ENCODE data around the gene GARIN1A. TPM values are rescaled to one million over a fixed set of nuclear protein-coding genes. Genes with fewer than 3 reads are reported as not detected.

Gene GARIN1A
- total and polyA plus RNA-seq, 10 of the 15 experiments (the other 5 are each of a cell fraction or from before 2014, with no cell fraction given), result 0.04 to 0.43 (median 0.23) TPM; not detected in 1

DNA sequence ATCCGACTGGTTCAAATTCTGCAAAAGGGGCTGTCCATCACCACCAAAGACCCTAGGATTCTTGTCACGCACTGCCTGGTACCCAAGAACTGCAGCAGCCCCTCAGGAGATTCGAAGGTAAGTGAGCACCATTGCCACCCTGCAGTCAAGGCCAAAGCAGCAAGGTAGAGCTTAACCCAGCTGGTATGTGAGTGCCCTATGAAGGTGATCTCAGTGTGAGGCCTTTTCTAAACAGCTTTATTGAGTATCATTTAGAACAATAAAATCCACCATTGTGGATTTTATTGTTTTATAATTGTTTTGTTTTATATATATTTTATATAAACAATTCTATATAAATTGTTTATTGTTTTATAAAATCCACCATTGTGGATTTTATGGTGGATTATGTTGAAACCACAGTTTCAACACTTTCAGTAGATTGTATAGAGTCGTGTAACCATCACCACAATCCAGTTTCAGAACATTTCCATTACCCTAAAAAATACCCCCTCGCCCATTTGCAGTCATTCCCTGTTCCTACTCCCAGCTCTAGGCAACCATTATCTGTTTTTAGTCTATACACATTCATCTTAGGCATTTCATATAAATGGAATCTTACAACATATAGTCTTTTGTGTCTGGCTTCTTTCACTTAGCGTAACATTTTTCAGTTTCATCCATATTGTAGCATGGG, 47.0 kb downstream of the GARIN1A start:
- POLR2A ChIA-PET, result no interaction called here
- no peak for DNase-seq (ENCODE audit: low read depth, low spot score)
- no peak for FAIRE-seq
- RAD21 ChIA-PET (ENCODE audit: unreplicated experiment), result interaction anchor here (0.8 kb wide), 1 partner anchor 10 kb away, joined by 3 read pairs; no protein-coding TSS in a partner anchor
- Histone ChIP-seq H3K27me3 (replicated peaks in 1 of 2; ENCODE audit: control insufficient read depth in 2 of 2, insufficient read depth in 2 of 2, low read length in 1 of 2) (no peaks in the 10 kb centered on the region), H3K79me2 (ENCODE audit: control insufficient read depth, insufficient read depth, low read length) (no peaks in the 10 kb centered on the region), H3K9me3 (replicated peaks; ENCODE audit: control insufficient read depth, insufficient read depth, low read length) (no peaks in the 10 kb centered on the region), H3K9ac (ENCODE audit: control insufficient read depth, insufficient read depth, low read length) (no peak overlapping the region), H3K27ac (ENCODE audit: control insufficient read depth, insufficient read depth) (no peak overlapping the region), H4K20me1 (ENCODE audit: control insufficient read depth, insufficient read depth) (no peaks in the 10 kb centered on the region), H3K4me1 (ENCODE audit: control insufficient read depth, insufficient read depth, low read length) (no peaks in the 10 kb centered on the region), H3K36me3 (ENCODE audit: control insufficient read depth in 2 of 2, insufficient read depth in 2 of 2, low read length in 1 of 2) (no peaks in the 10 kb centered on the region), H2AFZ (ENCODE audit: control insufficient read depth, low read depth, low read length) (no peak overlapping the region), H3K4me3 (no peak overlapping the region), H3K4me2 (ENCODE audit: control insufficient read depth, insufficient read depth) (no peak overlapping the region)
- intact Hi-C loops (cut with micrococcal nuclease; ENCODE audit: unreplicated experiment) (no loop called here), in situ Hi-C loops (cut with MboI) (no loop called here)
- 29% methylated on average over 6 of the region's 6 CpGs for WGBS (ENCODE audit: insufficient coverage, insufficient replicate concordance, low lambda C conversion rate, missing lambda C conversion rate)
- no TSS peak for BruUV-seq (replicated peaks)
- CTCF ChIA-PET, result interaction anchor here (0.7 to 1.0 kb wide), 3 partner anchors 27 to 293 kb away, joined by 3 to 4 read pairs (median 4); no protein-coding TSS in a partner anchor
- no peak for ATAC-seq
- SMC1A ChIA-PET (ENCODE audit: uncharacterized antibody, unreplicated experiment), result no interaction called here
- TF ChIP-seq IKZF2 (IDR thresholded peaks at IDR 0.05) (peak in 1 of 2 experiments; percentile 11; a peak in 1 of 4 replicates), POLR2AphosphoS5 (IDR thresholded peaks at IDR 0.05; ENCODE audit: low read length) (no peak)

DNA sequence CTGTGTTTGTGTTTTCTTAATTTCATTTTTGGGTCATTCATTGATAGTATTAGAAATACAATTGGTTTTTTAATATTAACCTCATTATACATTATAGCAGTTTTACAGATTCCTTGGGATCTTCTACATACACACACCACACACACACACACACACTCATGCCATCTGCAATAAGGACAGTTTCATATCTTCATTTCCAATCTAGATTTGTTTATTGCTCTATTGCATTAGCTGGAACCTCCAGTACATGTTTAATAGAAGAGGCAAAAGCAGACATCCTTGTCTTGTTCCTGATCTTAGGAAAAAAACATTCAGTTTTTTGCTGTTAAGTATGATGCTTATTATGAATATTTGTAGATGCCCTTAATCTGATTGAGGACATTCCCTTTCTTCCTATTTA, 49.3 kb downstream of the GARIN1A start:
- in situ Hi-C loops (cut with MboI), result no loop called here
- Histone ChIP-seq H3K36me3 (ENCODE audit: control insufficient read depth in 2 of 2, insufficient read depth in 2 of 2, low read length in 1 of 2) (no peaks in the 10 kb centered on the region), H3K79me2 (ENCODE audit: control insufficient read depth, insufficient read depth, low read length) (no peaks in the 10 kb centered on the region), H4K20me1 (ENCODE audit: control insufficient read depth, insufficient read depth) (no peaks in the 10 kb centered on the region), H3K27ac (ENCODE audit: control insufficient read depth, insufficient read depth) (no peak overlapping the region), H3K9ac (ENCODE audit: control insufficient read depth, insufficient read depth, low read length) (no peak overlapping the region), H3K4me3 (no peak overlapping the region), H3K9me3 (replicated peaks; ENCODE audit: control insufficient read depth, insufficient read depth, low read length) (no peaks in the 10 kb centered on the region; the same call in 2 of the 3 replicates), H2AFZ (ENCODE audit: control insufficient read depth, low read depth, low read length) (no peak overlapping the region), H3K4me1 (ENCODE audit: control insufficient read depth, insufficient read depth, low read length) (no peaks in the 10 kb centered on the region), H3K27me3 (replicated peaks in 1 of 2; ENCODE audit: control insufficient read depth in 2 of 2, insufficient read depth in 2 of 2, low read length in 1 of 2) (no peaks in the 10 kb centered on the region), H3K4me2 (ENCODE audit: control insufficient read depth, insufficient read depth) (no peak overlapping the region)
- no peak for TF ChIP-seq KAT2A (conservative IDR thresholded peaks at IDR 0.05; ENCODE audit: control insufficient read depth, low read depth, low read length)
- POLR2A ChIA-PET, result interaction anchor here (0.7 kb wide), 1 partner anchor 59 kb away, joined by 3 read pairs; no protein-coding TSS in a partner anchor
- intact Hi-C loops (cut with micrococcal nuclease; ENCODE audit: unreplicated experiment), result no loop called here
- DNase-seq (ENCODE audit: low read depth, low spot score), result no peak
- no peak for FAIRE-seq
- no TSS peak for BruUV-seq (replicated peaks)
- SMC1A ChIA-PET (ENCODE audit: uncharacterized antibody, unreplicated experiment), result no interaction called here
- ATAC-seq, result no peak
- CTCF ChIA-PET, result interaction anchor here (0.7 to 0.8 kb wide), 3 partner anchors 19 to 1137 kb away, joined by 3 to 9 read pairs (median 4); no protein-coding TSS in a partner anchor
- RAD21 ChIA-PET (ENCODE audit: unreplicated experiment), result no interaction called here

Small RNAs within 50 kb of the gene (small RNA-seq; reads per million reads assigned to genes)
- gene RNA5SP242, result 11.9 reads per million, percentile 96 among the genes with 10 or more reads in this experiment
- gene RNA5SP243, result 0.39 reads per million, percentile 3 among the genes with 10 or more reads in this experiment
- not detected for gene RNU6-177P

Other genes starting within 250 kb of the GARIN1A start
Only the 7 nearest of the 8 such genes appear.
- 15.1 and 16.4 TPM in 2 replicates for gene HILPDA, start 216.4 kb upstream of the GARIN1A start, total RNA-seq (2014; rRNA removed)
- gene HILPDA, start 216.4 kb upstream of the GARIN1A start, total RNA-seq (2014; rRNA removed; fragmentation: Illumina TruSeq; extraction: Trizol), result 19.6 and 21.2 TPM in 2 replicates
- gene HILPDA, start 216.4 kb upstream of the GARIN1A start, total RNA-seq (2021), result 12.0 and 14.1 TPM in 2 replicates
- 198 and 232 TPM in 2 replicates for gene HILPDA, start 216.4 kb upstream of the GARIN1A start, polyA plus RNA-seq (2011; rRNA removed)
- 22.1 and 24.2 TPM in 2 replicates for gene HILPDA, start 216.4 kb upstream of the GARIN1A start, polyA plus RNA-seq (2014; fragmentation: Illumina TruSeq; extraction: Trizol)
- 10 to 100 TPM; 37.4 to 44.0 TPM for gene HILPDA, start 216.4 kb upstream of the GARIN1A start, polyA plus RNA-seq (2014; fragmentation: Nextera tagmentation; extraction: Ambion mirVana)
- gene HILPDA, start 216.4 kb upstream of the GARIN1A start, polyA plus RNA-seq (2014; rRNA removed), result 26.1 and 29.6 TPM in 2 replicates
- gene HILPDA, start 216.4 kb upstream of the GARIN1A start, polyA plus RNA-seq (2016; fragmentation: Nextera tagmentation; extraction: Ambion mirVana), result 10 to 100 TPM; 24.5 to 28.4 TPM
- gene METTL2B, start 195.5 kb upstream of the GARIN1A start, total RNA-seq (2014; rRNA removed), result 26.8 and 29.4 TPM in 2 replicates
- gene METTL2B, start 195.5 kb upstream of the GARIN1A start, total RNA-seq (2014; rRNA removed; fragmentation: Illumina TruSeq; extraction: Trizol), result 35.3 and 36.9 TPM in 2 replicates
- 27.7 and 28.1 TPM in 2 replicates for gene METTL2B, start 195.5 kb upstream of the GARIN1A start, total RNA-seq (2021)
- gene METTL2B, start 195.5 kb upstream of the GARIN1A start, polyA plus RNA-seq (2011; rRNA removed), result 36.4 and 37.8 TPM in 2 replicates
- 36.6 and 51.7 TPM in 2 replicates for gene METTL2B, start 195.5 kb upstream of the GARIN1A start, polyA plus RNA-seq (2014; fragmentation: Illumina TruSeq; extraction: Trizol)
- gene METTL2B, start 195.5 kb upstream of the GARIN1A start, polyA plus RNA-seq (2014; fragmentation: Nextera tagmentation; extraction: Ambion mirVana), result 10 to 100 TPM; 40.5 to 48.4 TPM
- gene METTL2B, start 195.5 kb upstream of the GARIN1A start, polyA plus RNA-seq (2014; rRNA removed), result 18.9 and 20.7 TPM in 2 replicates
- gene METTL2B, start 195.5 kb upstream of the GARIN1A start, polyA plus RNA-seq (2016; fragmentation: Nextera tagmentation; extraction: Ambion mirVana), result 10 to 100 TPM; 43.4 to 43.5 TPM
- gene CALU, start 67.1 kb downstream of the GARIN1A start, total RNA-seq (2014; rRNA removed), result 31.8 and 36.0 TPM in 2 replicates
- gene CALU, start 67.1 kb downstream of the GARIN1A start, total RNA-seq (2014; rRNA removed; fragmentation: Illumina TruSeq; extraction: Trizol), result 50.0 and 53.9 TPM in 2 replicates
- gene CALU, start 67.1 kb downstream of the GARIN1A start, total RNA-seq (2021), result 28.1 and 33.0 TPM in 2 replicates
- gene CALU, start 67.1 kb downstream of the GARIN1A start, polyA plus RNA-seq (2011; rRNA removed), result 39.9 and 49.4 TPM in 2 replicates
- 48.5 and 61.8 TPM in 2 replicates for gene CALU, start 67.1 kb downstream of the GARIN1A start, polyA plus RNA-seq (2014; fragmentation: Illumina TruSeq; extraction: Trizol)
- 10 to 100 TPM; 33.6 to 44.3 TPM for gene CALU, start 67.1 kb downstream of the GARIN1A start, polyA plus RNA-seq (2014; fragmentation: Nextera tagmentation; extraction: Ambion mirVana)
- gene CALU, start 67.1 kb downstream of the GARIN1A start, polyA plus RNA-seq (2014; rRNA removed), result 23.8 and 31.2 TPM in 2 replicates
- gene CALU, start 67.1 kb downstream of the GARIN1A start, polyA plus RNA-seq (2016; fragmentation: Nextera tagmentation; extraction: Ambion mirVana), result 10 to 100 TPM; 66.3 to 75.6 TPM
- not detected in 2 replicates for gene OPN1SW, start 103.5 kb downstream of the GARIN1A start, total RNA-seq (2014; rRNA removed)
- not detected in 2 replicates for gene OPN1SW, start 103.5 kb downstream of the GARIN1A start, total RNA-seq (2014; rRNA removed; fragmentation: Illumina TruSeq; extraction: Trizol)
- gene OPN1SW, start 103.5 kb downstream of the GARIN1A start, total RNA-seq (2021), result not detected in 2 replicates
- gene OPN1SW, start 103.5 kb downstream of the GARIN1A start, polyA plus RNA-seq (2011; rRNA removed), result not detected in 2 replicates
- gene OPN1SW, start 103.5 kb downstream of the GARIN1A start, polyA plus RNA-seq (2014; fragmentation: Illumina TruSeq; extraction: Trizol), result not detected in 2 replicates
- under 1 TPM; 0.13 to 0.26 TPM for gene OPN1SW, start 103.5 kb downstream of the GARIN1A start, polyA plus RNA-seq (2014; fragmentation: Nextera tagmentation; extraction: Ambion mirVana)
- not detected in 2 replicates for gene OPN1SW, start 103.5 kb downstream of the GARIN1A start, polyA plus RNA-seq (2014; rRNA removed)
- gene OPN1SW, start 103.5 kb downstream of the GARIN1A start, polyA plus RNA-seq (2016; fragmentation: Nextera tagmentation; extraction: Ambion mirVana), result under 1 TPM; 0.11 to 0.35 TPM
- 0.71 and 1.6 TPM in 2 replicates for gene CCDC136, start 119.7 kb downstream of the GARIN1A start, total RNA-seq (2014; rRNA removed)
- 1.7 and 2.3 TPM in 2 replicates for gene CCDC136, start 119.7 kb downstream of the GARIN1A start, total RNA-seq (2014; rRNA removed; fragmentation: Illumina TruSeq; extraction: Trizol)
- gene CCDC136, start 119.7 kb downstream of the GARIN1A start, total RNA-seq (2021), result 1.8 and 2.8 TPM in 2 replicates
- 3.6 and 4.8 TPM in 2 replicates for gene CCDC136, start 119.7 kb downstream of the GARIN1A start, polyA plus RNA-seq (2011; rRNA removed)
- gene CCDC136, start 119.7 kb downstream of the GARIN1A start, polyA plus RNA-seq (2014; fragmentation: Illumina TruSeq; extraction: Trizol), result 1.3 and 1.6 TPM in 2 replicates
- gene CCDC136, start 119.7 kb downstream of the GARIN1A start, polyA plus RNA-seq (2014; fragmentation: Nextera tagmentation; extraction: Ambion mirVana), result under 1 TPM; 0.32 to 0.33 TPM
- gene CCDC136, start 119.7 kb downstream of the GARIN1A start, polyA plus RNA-seq (2014; rRNA removed), result 2.1 and 3.0 TPM in 2 replicates
- 1 to 10 TPM in 1 of 2 experiments, under 1 TPM in 1; 0.87 to 1.2 TPM for gene CCDC136, start 119.7 kb downstream of the GARIN1A start, polyA plus RNA-seq (2016; fragmentation: Nextera tagmentation; extraction: Ambion mirVana)
- 0.05 and 0.11 TPM in 2 replicates for gene FLNC, start 158.1 kb downstream of the GARIN1A start, total RNA-seq (2014; rRNA removed)
- gene FLNC, start 158.1 kb downstream of the GARIN1A start, total RNA-seq (2014; rRNA removed; fragmentation: Illumina TruSeq; extraction: Trizol), result 0.09 TPM in 1 of 2 replicates, not detected in the other
- gene FLNC, start 158.1 kb downstream of the GARIN1A start, total RNA-seq (2021), result 0.21 and 0.32 TPM in 2 replicates
- not detected in 2 replicates for gene FLNC, start 158.1 kb downstream of the GARIN1A start, polyA plus RNA-seq (2011; rRNA removed)
- 0.01 TPM in 1 of 2 replicates, not detected in the other for gene FLNC, start 158.1 kb downstream of the GARIN1A start, polyA plus RNA-seq (2014; fragmentation: Illumina TruSeq; extraction: Trizol)
- under 1 TPM in 1 of 2 experiments, not detected in 1; 0.02 TPM for gene FLNC, start 158.1 kb downstream of the GARIN1A start, polyA plus RNA-seq (2014; fragmentation: Nextera tagmentation; extraction: Ambion mirVana)
- 0.01 and 0.06 TPM in 2 replicates for gene FLNC, start 158.1 kb downstream of the GARIN1A start, polyA plus RNA-seq (2014; rRNA removed)
- gene FLNC, start 158.1 kb downstream of the GARIN1A start, polyA plus RNA-seq (2016; fragmentation: Nextera tagmentation; extraction: Ambion mirVana), result under 1 TPM; 0.03 to 0.08 TPM
- 123 and 126 TPM in 2 replicates for gene ATP6V1F, start 190.6 kb downstream of the GARIN1A start, total RNA-seq (2014; rRNA removed)
- gene ATP6V1F, start 190.6 kb downstream of the GARIN1A start, total RNA-seq (2014; rRNA removed; fragmentation: Illumina TruSeq; extraction: Trizol), result 108 and 111 TPM in 2 replicates
- 143 and 155 TPM in 2 replicates for gene ATP6V1F, start 190.6 kb downstream of the GARIN1A start, total RNA-seq (2021)
- gene ATP6V1F, start 190.6 kb downstream of the GARIN1A start, polyA plus RNA-seq (2011; rRNA removed), result 121 and 194 TPM in 2 replicates
- 62.7 and 179 TPM in 2 replicates for gene ATP6V1F, start 190.6 kb downstream of the GARIN1A start, polyA plus RNA-seq (2014; fragmentation: Illumina TruSeq; extraction: Trizol)
- 100 to 1,000 TPM; 246 to 343 TPM for gene ATP6V1F, start 190.6 kb downstream of the GARIN1A start, polyA plus RNA-seq (2014; fragmentation: Nextera tagmentation; extraction: Ambion mirVana)
- 211 and 223 TPM in 2 replicates for gene ATP6V1F, start 190.6 kb downstream of the GARIN1A start, polyA plus RNA-seq (2014; rRNA removed)
- gene ATP6V1F, start 190.6 kb downstream of the GARIN1A start, polyA plus RNA-seq (2016; fragmentation: Nextera tagmentation; extraction: Ambion mirVana), result 100 to 1,000 TPM; 286 TPM

Data from GM12878 (cell line).